ENCODE data around the gene MED27.
"Not testable (repeated sequence)": the region's sequence is repeated elsewhere in the genome, so short reads cannot be mapped to it uniquely, and the experiment has no call there.

MED27 gene

DNA sequence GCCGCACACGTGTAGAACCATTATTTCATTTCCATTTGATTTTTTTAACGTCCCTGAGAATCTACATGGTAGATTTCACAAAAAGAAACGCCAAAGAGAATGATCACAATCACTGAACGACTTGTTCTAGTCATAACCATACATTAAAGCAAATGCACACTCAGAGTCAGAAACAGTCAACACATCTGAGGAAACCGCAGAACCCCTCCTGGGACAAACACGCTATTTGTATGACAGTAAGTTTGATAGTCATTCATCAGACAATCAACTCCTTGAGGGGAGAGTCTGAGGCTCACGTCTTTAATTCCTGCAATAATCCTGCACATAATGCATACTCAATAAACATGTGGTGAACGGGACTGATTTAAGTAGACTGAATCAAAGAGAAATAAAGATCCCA is 129.2 kb downstream of the MED27 start:
- no peak overlapping the region for H3K27ac ChIP-seq
- H3K4me3 ChIP-seq = no peak overlapping the region

DNA sequence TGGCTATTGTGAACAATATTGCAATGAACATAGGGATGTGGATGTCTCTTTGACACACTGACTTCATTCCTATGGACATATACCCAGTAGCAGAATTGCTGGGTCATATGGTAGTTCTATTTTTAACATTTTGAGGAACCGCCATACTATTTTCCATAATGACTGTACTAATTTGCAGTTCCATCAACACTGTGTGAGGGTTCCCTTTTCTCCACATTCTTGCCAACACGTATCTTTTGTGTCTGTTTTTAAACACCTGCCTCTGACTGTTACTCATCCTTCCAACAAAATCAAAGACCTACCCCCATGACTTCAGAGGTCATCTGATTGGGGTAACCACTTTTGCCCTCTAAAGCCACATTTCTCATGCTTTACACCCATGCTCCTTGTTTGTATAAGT is 133.5 kb downstream of the MED27 start:
- H3K4me3 ChIP-seq = no peak overlapping the region
- no peak overlapping the region for H3K27ac ChIP-seq

DNA sequence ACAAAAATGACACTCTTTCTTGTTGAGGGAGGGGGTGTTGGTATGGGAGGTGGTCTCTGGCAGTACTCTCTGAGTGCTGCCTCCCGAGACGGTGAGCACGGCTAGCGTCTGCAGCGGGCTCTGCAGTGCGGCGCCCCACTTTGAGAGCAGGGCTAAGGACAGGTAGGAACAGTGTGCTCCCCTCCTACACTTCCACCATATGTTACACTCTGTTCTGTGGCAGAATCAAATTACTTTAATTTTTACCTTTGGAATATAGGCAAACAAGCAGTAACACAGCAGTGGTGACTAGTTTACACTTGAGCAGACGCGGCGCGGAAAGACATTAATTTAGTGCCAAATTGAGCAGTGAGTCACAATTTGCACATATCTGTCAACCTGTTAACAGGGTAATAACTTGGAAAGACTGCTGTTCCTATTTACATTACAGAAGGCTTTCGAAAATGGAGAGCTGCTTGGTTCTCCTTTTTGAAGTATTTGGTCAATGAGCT is 136.3 kb downstream of the MED27 start:
- no peak overlapping the region for H3K4me3 ChIP-seq
- no peak overlapping the region for H3K27ac ChIP-seq

DNA sequence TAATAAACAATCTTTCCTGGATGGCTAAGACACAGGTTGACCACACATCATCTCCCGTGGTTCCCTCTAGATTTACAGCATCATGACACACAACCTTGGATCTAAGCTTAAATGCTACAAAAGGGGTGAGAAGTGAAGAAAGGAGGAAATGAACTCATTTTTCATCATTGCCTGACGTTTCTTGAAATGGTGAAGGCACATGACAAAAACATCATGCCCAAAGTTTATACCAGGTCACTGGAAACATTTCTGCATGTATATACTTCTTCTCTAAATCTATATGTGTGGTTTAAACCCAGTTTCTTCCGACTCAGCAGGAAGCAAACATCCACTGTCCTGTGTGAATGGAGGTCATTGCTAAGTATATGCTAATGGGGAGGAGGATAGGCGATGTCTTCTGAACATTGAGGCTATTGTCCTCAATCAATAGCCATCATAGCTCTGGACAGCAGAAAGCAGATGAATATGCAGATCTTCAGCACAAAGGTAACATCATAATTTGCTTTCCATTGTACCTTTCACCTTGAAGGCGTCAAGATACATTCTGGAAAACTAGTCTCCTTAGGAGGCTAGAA is 137.4 kb downstream of the MED27 start:
- H3K27ac ChIP-seq = no peak overlapping the region
- no peak overlapping the region for H3K4me3 ChIP-seq

DNA sequence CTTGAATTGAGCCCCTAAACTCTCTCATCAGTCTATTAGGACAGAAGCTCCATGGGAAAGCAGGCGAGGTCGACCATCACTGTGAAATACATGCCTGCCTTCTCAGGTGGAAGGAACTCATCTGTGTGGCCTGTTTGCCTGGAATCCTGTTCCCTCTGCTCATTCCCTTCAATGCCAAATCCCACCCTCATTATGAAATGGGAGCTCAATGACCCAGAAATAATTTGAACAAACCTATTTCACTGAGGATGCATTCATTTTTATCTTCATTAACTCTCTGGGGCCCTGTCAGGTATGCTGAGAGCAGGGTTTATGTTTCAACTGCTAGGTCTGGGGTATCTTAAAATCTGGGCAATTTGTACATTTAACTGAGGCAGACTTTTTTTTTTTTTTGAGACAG is 142.2 kb downstream of the MED27 start:
- Histone ChIP-seq H3K4me3 (no peak overlapping the region), H3K27ac (no peak overlapping the region)

DNA sequence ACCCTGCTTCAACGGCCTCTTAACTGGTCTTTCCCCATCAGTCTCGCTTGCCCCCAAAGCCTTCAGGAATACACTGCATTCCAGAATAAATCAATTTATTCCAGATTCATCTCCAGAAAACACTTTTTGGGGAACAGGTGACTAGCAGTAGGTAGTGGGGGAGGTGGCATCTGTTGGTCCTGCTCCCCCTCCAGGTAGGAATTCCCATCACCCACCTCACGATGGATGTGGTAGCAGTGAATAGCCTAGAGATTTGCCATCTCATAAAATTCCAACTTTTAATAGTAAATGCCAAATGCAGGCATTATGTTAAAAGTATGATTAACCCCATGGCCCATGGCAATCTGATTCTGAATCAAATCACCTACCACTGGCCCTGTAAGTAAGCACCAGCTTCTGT is 142.7 kb downstream of the MED27 start:
- Histone ChIP-seq H3K4me3 (no peak overlapping the region), H3K27ac (no peak overlapping the region)

DNA sequence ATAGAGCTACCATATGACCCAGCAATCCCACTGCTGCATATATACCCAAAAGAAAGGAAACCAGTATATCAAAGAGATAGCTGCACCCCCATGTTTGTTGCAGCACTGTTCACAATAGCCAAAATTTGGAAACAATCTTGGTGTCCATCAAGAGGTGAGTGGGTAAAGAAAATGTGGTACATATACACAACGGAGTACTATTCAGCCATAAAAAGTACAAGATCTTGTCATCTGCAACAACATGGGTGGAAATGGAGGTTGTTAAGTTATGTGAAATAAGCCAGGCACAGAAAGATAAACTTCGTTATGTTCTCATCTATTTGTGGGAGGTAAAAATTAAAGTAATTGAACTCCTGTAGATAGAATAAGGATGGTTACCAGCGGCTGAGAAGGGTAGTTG is 145.0 kb downstream of the MED27 start:
- Histone ChIP-seq H3K4me3 (no peak overlapping the region), H3K27ac (no peak overlapping the region)

DNA sequence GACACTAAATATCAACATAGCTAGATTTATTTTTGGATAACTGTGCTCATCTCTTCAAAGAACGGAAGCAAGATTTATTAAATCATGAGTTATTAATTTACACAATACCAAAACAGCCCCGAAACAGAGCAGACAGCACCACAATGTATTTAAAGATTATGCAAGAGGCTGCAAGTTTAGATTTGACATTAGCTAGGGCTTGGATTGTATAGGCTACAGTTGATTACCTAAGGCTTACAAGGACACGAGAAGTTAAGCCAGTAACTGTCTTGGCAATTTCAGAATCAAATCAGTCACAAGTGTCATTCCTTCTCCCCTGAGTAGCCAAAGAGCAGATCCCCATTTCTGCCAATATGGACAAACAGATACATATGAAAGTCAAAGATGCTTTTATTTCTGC is 152.6 kb downstream of the MED27 start:
- Histone ChIP-seq H3K27ac (no peak overlapping the region), H3K4me3 (no peak overlapping the region)

DNA sequence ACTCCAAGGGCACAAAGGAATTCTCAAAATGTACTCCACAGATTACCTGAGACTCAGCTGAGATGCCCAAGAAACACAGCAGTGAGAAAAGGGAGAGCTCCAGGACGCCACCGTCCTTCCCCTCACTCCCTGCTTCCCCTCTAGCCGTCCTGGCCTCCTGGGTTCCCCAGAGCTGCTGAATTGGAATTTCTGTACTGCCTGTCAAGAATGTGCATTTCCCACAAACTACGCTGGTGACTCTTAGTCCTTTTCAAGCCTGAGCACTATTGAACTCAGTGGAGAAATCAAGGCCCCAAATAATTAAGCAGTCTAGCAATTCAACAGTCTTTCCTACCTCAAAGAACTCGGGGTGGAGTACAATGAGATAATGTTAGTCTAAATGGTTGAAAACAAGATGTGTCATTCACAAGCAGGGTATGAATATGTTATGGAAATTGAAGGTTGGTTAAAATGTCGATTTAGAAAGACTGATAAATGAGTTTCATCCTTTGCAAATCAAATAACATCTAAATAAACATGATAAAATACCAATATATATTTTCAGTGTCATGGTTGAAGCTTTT is 153.2 kb downstream of the MED27 start:
- no peak overlapping the region for H3K27ac ChIP-seq

DNA sequence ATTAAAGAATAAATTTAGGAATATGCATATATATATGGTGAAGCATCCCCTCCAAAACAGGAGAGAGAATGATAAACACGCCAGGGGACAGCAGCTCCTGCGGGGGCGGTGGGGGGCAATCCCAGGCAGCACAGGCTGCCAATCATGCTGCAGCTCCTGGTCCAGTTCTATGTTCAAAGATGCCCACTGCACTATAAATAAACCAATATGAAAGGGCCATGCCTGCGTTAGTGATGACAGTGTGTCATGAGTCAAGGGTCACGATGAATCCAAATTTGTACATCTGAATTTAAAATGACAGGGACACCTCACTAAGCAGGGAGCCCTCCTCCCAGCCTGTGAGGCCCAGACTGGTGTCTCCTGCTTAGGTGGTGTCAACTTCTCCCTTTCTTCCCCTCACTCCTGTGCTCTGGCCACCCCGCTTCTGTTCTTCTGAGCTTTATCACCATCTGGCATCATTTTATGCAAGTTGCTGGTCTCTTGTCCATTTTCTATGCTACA is 153.9 kb downstream of the MED27 start:
- Histone ChIP-seq H3K27ac (no peak overlapping the region), H3K4me3 (no peak overlapping the region)

More for the DNA sequence above, 153.2 kb downstream of the MED27 start:
- H3K4me3 ChIP-seq = no peak overlapping the region

DNA sequence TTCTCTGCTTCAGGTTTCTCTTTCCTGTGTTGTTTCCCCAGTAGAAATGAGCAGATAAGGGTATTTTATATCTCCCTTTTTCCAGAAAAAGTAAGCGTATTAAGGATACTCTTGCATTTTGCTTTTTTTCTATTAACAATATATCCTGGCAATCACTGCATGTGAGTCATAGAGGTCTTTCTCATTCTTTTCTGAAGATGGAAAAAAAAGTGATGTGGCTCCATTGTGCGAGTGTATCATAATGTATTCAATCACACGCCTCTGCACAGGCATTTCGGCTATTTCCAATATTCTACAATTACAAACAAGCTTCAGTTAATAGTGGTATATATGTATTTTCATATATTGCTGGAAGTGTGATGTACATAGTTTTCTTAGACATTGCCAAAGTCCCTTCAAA is 155.9 kb downstream of the MED27 start:
- no peak overlapping the region for H3K4me3 ChIP-seq
- no peak overlapping the region for H3K27ac ChIP-seq

DNA sequence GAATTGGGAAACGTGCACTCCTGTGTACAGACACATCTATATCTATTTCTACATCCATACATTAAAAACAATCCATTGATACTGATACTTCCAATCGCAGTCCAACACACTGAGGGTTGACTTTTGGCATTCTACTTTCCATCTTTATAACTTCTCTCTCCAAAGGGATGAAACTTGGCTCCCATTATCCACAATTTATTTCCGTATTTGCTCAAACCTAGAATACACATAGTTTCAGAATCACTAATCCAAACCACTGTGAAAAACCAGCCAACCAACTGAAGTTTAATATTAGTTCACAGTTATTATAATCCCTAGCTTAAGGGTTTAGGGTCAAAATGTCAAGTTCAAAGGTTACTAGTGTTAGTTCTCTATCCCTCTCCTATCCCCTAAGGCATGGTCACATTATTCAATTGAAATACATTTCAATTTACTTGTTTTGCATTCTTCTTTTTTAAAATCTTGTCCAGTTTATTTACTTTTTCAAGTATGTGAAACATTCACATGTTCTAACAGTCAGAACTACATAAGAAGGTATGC is 156.5 kb downstream of the MED27 start:
- H3K27ac ChIP-seq = no peak overlapping the region
- H3K4me3 ChIP-seq = no peak overlapping the region

DNA sequence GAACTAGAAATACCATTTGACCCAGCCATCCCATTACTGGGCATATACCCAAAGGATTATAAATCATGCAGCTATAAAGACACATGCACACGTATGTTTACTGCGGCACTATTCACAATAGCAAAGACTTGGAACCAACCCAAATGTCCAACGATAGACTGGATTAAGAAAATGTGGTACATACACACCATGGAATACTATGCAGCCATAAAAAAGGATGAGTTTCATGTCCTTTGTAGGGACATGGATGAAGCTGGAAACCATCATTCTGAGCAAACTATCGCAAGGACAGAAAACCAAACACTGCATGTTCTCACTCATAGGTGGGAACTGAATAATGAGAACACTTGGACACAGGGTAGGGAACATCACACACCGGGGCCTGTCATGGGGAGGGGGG is 158.0 kb downstream of the MED27 start:
- H3K27ac ChIP-seq, H3K4me3 ChIP-seq: not testable (repeated sequence)

DNA sequence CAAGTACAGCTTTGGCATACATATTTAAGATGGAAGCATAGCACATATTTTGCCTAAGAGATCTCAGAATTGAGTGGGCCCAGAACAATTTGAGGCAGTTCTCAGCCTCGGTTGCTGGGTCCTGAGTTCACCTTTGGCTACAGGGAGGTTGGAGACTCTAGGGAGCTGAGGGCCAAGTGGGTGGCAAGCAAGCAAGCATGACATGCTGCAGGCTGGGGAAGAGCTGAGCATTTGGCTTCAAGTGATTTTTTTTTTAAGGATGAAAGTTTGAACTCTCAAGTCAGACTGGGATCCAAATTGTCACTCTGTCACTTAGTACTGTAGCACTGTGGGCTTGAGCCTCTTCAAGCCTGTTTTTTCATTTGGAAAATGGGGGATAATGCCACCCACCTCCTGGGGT is 160.5 kb downstream of the MED27 start:
- Histone ChIP-seq H3K4me3 (no peak overlapping the region), H3K27ac (no peak overlapping the region)

DNA sequence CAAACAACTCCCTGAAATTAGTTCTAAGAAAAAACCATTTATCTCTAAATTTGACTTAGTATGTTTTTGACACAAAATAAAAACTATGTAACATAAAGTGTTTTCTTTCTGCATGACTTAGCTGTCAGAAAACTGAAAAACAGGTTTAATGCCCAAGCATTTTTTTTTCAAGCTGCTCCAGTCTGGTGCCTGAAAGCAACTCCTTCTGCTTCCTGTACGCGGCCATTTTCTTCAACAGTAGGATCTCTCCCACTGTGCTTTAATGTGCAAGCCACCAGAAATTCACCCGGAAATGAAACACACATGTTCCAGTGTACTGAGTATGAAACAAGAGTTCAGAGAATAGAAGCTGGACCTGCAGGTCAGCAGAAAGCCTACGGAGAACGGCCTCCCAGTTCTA is 161.2 kb downstream of the MED27 start:
- Histone ChIP-seq H3K4me3 (no peak overlapping the region), H3K27ac (no peak overlapping the region)

DNA sequence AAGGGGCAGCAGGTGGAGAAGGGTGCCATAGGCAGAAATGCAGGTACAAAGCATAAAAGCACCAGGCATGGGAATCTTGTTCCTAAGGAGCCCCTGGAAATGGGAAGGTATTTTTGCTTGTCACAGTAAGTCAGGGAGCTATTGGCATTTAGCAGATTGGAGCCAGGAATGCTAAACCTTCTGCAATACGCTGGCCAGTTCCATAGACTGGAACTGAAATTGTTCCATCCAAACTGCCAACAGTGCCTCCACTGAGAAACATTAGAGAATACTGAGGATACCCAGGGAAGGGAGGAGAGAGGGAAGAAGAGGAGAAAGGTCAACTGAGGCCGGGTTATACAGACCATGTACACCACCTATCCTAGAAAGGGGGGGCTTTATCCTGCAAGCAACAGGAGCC is 162.7 kb downstream of the MED27 start:
- H3K27ac ChIP-seq = no peak overlapping the region
- no peak overlapping the region for H3K4me3 ChIP-seq

DNA sequence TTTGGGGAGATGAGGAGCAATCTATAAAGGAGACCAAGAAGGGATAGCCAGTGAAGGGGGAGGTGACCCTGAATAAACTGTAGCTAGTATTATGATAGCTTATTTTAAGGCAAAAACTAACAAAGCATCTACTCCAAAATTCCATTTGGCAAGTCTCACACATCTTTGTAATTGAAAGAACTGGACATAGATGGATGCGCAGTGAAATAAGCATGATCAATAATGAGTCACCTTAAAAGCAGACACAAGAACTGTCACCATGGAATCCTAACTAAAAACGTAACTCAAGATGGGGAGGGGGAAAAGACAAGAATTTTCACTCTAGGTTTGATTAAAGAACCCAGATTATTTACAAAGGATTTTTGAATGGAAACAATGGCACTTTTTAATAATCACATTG is 164.5 kb downstream of the MED27 start:
- Histone ChIP-seq H3K4me3 (no peak overlapping the region), H3K27ac (no peak overlapping the region)

DNA sequence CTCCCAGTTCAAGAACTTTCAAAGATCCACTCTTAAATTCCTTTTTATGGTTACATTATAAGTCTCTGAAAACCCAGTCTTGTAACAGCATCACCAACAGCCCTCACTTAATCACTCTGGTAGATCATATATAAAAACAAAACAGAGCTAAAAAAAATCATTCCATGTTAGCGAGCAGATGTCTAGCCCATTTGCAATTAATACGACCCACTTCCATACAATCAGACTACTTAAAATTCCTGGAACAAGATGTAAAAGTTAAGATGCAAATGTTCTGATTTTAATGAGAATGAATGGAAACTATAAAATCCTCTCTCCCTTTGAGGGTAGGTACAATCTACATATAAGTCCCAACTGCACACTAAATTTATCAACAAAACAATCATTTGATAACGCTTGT is 167.0 kb downstream of the MED27 start:
- H3K4me3 ChIP-seq = no peak overlapping the region
- no peak overlapping the region for H3K27ac ChIP-seq

DNA sequence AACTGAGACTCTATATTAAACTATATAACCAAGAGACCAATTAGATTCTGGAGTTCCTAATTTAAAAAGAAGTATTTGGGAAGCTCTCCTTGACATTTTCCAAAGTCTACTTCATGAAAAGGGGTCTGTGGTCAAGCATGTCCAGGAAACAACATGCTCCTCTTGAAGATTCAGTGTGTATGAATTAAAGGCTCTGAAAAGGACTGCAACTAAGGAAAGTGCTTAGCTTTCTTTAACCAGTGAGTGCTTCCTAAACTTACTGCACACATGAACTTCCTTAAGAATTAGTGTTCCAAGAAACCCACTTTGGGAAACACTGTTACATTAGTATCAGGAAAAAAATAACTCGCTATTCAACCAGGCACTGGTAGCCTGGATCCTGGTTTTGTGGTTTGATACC is 167.6 kb downstream of the MED27 start:
- H3K27ac ChIP-seq = no peak overlapping the region
- no peak overlapping the region for H3K4me3 ChIP-seq

DNA sequence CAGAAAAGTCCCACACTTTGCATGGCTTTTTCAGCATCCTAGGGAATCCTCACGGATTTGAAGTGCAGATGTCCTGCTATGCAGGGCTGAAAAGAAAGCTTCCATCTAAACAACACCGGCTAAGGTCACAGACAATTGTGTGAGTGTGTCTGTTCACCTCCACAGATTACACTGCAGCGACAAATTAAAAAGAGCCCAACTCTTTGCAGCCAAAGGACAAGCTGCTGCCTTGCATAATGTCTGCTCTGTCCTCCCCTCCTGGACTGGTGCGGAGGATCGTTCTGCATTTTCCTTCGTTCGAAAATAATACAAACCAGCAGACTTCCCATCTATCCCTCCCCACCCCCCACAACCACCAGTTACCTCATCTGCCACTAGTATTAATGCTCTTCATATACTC is 169.1 kb downstream of the MED27 start:
- Histone ChIP-seq H3K4me3 (no peak overlapping the region), H3K27ac (no peak overlapping the region)

DNA sequence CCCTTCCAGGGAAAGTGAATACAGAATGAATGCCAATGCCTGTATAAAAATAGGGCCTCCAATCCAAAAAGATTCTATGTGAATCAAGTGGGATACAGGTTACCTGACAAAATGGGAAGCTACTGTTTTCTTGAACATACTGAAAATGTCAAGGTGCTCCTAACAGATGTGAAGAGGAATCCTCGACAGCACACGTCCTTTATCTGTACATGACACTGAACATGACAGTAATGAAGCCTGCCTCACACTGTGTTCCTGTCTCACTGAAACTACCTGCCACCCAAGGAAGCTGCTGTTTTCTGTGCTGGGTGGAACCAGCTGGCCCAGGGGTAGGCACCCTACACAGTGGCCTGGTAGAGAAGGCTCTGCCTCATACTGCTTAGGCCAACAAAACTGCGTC is 174.5 kb downstream of the MED27 start:
- Histone ChIP-seq H3K4me3 (no peak overlapping the region), H3K27ac (no peak overlapping the region)

Measured in skin epidermis (tissue), 12 donors.